ENCODE results near the gene TSHR. TPM values are rescaled to one million over a fixed set of nuclear protein-coding genes. Genes with fewer than 3 reads are reported as not detected.

Gene TSHR
- total and polyA plus RNA-seq, 2 experiments from 2014 or later = 0.83 TPM; not detected in 1

DNA sequence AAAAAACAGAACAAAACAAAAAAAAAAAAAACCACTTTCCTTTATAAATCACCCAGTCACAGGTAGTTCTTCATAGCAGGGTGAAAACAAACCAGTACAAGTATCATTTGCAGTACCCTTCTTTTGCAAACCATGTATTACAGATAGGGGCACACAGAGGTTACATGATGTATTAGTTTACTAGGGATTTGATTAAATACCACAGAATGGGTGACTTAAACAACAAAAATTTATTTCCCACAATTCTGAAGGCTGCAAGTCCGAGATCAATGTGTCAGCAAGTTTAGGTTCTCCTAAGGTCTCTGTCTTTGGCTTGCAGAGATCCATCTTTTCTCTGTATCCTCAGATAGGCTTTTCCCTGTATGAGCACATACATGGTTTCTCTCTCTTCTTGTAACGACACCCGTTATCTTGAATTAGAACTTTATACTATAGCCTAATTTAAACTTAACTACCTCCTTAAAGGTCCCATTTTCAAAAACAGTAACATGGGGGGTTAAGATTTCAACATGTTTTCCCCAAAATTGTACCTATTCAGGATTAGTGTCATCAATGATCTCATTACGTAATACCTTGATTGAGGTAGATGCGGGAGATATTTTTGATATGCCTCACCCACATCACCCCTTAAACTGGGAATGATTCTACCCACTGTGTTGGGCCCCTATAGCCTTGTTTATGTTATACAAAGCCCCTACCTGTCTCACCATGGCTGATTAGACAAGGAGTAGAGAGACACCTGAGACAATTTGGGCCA lies 10.4 kb upstream of the TSHR start:
- no peak overlapping the region for H3K27ac ChIP-seq
- TF ChIP-seq EZH2phosphoT487 (IDR thresholded peaks at IDR 0.05; ENCODE audit: low read depth, severe bottlenecking, unreplicated experiment) (no peak), EZH2 (IDR thresholded peaks at IDR 0.05; ENCODE audit: borderline replicate concordance) (no peak)
- TF ChIP-seq, protein P1, sequence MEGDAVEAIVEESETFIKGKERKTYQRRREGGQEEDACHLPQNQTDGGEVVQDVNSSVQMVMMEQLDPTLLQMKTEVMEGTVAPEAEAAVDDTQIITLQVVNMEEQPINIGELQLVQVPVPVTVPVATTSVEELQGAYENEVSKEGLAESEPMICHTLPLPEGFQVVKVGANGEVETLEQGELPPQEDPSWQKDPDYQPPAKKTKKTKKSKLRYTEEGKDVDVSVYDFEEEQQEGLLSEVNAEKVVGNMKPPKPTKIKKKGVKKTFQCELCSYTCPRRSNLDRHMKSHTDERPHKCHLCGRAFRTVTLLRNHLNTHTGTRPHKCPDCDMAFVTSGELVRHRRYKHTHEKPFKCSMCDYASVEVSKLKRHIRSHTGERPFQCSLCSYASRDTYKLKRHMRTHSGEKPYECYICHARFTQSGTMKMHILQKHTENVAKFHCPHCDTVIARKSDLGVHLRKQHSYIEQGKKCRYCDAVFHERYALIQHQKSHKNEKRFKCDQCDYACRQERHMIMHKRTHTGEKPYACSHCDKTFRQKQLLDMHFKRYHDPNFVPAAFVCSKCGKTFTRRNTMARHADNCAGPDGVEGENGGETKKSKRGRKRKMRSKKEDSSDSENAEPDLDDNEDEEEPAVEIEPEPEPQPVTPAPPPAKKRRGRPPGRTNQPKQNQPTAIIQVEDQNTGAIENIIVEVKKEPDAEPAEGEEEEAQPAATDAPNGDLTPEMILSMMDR (IDR thresholded peaks at IDR 0.05; ENCODE audit: poor library complexity) = no peak
- H2AFZ ChIP-seq = no peak overlapping the region
- no peaks in the 10 kb centered on the region for H3K36me3 ChIP-seq (replicated peaks; ENCODE audit: insufficient read depth, low read depth)
- H3K4me1 ChIP-seq (ENCODE audit: insufficient read depth) = no peaks in the 10 kb centered on the region
- H3K27me3 ChIP-seq = peaks cover 23% of the 10 kb centered on the region
- no peaks in the 10 kb centered on the region for H4K20me1 ChIP-seq (ENCODE audit: insufficient read depth, poor library complexity, severe bottlenecking)
- H3K79me2 ChIP-seq = no peaks in the 10 kb centered on the region
- no peak overlapping the region for H3K4me3 ChIP-seq
- no peaks in the 10 kb centered on the region for H3K9me2 ChIP-seq (replicated peaks; ENCODE audit: insufficient read depth)
- H3K4me2 ChIP-seq = no peak overlapping the region
- WGBS (ENCODE audit: low lambda C conversion rate, missing lambda C conversion rate) = 87% methylated on average over 5 of the region's 5 CpGs
- DNase-seq (ENCODE audit: low spot score) = no peak
- H3K9me3 ChIP-seq (ENCODE audit: low read depth) = no peaks in the 10 kb centered on the region

DNA sequence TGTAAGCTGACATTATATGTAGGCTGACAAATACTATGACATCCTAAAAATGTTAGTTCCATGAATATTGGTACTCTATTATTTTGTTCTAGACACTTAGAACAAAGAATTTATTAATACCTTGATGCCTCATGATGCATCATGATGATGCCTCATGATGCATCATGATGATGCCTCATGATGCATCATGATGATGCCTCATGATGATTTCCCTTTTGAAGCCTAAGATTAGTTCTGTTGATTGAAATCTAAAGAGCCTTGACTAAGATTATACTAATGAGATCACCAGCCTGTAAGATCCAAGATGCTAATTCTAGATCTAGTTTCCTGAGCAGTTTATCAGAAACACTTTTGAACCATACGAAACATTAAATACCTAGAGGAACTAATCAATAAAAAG lies 9.2 kb upstream of the TSHR start:
- H3K36me3 ChIP-seq (replicated peaks; ENCODE audit: insufficient read depth, low read depth) = no peaks in the 10 kb centered on the region
- TF ChIP-seq EZH2phosphoT487 (IDR thresholded peaks at IDR 0.05; ENCODE audit: low read depth, severe bottlenecking, unreplicated experiment) (no peak), EZH2 (IDR thresholded peaks at IDR 0.05; ENCODE audit: borderline replicate concordance) (no peak)
- TF ChIP-seq, protein P1 (IDR thresholded peaks at IDR 0.05; ENCODE audit: poor library complexity) = no peak
- H3K4me2 ChIP-seq = no peak overlapping the region
- H3K9me3 ChIP-seq (ENCODE audit: low read depth) = no peaks in the 10 kb centered on the region
- no peaks in the 10 kb centered on the region for H3K79me2 ChIP-seq
- no peaks in the 10 kb centered on the region for H3K4me1 ChIP-seq (ENCODE audit: insufficient read depth)
- H3K9me2 ChIP-seq (replicated peaks; ENCODE audit: insufficient read depth) = no peaks in the 10 kb centered on the region
- H3K4me3 ChIP-seq = no peak overlapping the region
- no peak overlapping the region for H3K27ac ChIP-seq
- H3K27me3 ChIP-seq = peaks cover 28% of the 10 kb centered on the region
- H4K20me1 ChIP-seq (ENCODE audit: insufficient read depth, poor library complexity, severe bottlenecking) = no peaks in the 10 kb centered on the region
- 95% methylated on average over 1 of the region's 1 CpG for WGBS (ENCODE audit: low lambda C conversion rate, missing lambda C conversion rate)
- no peak for DNase-seq (ENCODE audit: low spot score)
- no peak overlapping the region for H2AFZ ChIP-seq

DNA sequence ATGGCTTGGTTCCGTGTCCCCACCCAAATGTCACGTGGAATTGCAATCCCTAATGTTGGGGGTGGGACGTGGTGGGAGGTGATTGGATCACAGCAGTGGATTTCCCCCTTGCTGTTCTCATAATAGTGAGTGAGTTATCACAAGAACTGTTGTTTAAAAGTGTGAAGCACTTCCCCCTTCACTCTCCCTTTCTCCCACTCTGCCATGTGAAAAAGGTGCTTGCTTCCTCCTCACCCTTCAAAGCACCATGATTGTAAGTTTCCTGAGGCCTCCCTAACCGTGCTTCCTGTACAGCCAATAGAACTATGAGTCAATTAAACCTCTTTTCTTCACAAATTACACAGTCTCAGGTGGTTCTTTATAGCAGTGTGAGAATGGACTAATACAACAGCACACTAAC lies 8.6 kb upstream of the TSHR start:
- no peaks in the 10 kb centered on the region for H3K36me3 ChIP-seq (replicated peaks; ENCODE audit: insufficient read depth, low read depth)
- 83% methylated on average over 4 of the region's 4 CpGs for WGBS (ENCODE audit: low lambda C conversion rate, missing lambda C conversion rate)

DNA sequence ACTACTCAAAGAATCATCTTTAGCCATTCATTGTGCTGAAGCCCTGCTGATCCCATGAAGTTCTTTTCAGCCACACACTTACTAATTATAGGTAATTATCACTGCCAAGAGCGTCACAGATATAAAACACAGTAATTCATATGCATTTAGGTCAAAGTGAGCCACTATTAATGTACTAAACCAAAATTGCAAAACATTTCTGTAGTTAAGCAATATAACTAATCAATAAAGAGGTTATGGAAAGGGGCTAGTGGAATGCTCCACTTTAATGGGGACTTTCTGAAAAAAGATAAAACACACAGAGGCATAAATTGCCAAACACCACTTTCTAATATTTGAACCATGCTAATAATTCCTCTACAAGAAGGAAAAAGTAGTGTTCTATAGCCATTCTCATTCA lies 7.1 kb upstream of the TSHR start:
- 76% methylated on average over 1 of the region's 1 CpG for WGBS (ENCODE audit: low lambda C conversion rate, missing lambda C conversion rate)
- H3K9me3 ChIP-seq (ENCODE audit: low read depth) = no peaks in the 10 kb centered on the region

More for the DNA sequence above, 8.6 kb upstream of the TSHR start:
- Histone ChIP-seq H3K27me3 (peaks cover 34% of the 10 kb centered on the region), H3K9me2 (replicated peaks; ENCODE audit: insufficient read depth) (no peaks in the 10 kb centered on the region), H3K27ac (no peak overlapping the region), H2AFZ (no peak overlapping the region), H3K79me2 (no peaks in the 10 kb centered on the region), H3K4me3 (no peak overlapping the region), H3K4me1 (ENCODE audit: insufficient read depth) (no peaks in the 10 kb centered on the region), H3K4me2 (no peak overlapping the region), H3K9me3 (ENCODE audit: low read depth) (no peaks in the 10 kb centered on the region), H4K20me1 (ENCODE audit: insufficient read depth, poor library complexity, severe bottlenecking) (no peaks in the 10 kb centered on the region)
- no peak for TF ChIP-seq EZH2 (IDR thresholded peaks at IDR 0.05; ENCODE audit: borderline replicate concordance)
- no peak for DNase-seq (ENCODE audit: low spot score)

More for the DNA sequence above, 7.1 kb upstream of the TSHR start:
- no peaks in the 10 kb centered on the region for H4K20me1 ChIP-seq (ENCODE audit: insufficient read depth, poor library complexity, severe bottlenecking)
- no peaks in the 10 kb centered on the region for H3K4me1 ChIP-seq (ENCODE audit: insufficient read depth)
- H3K9me2 ChIP-seq (replicated peaks; ENCODE audit: insufficient read depth) = no peaks in the 10 kb centered on the region
- no peak overlapping the region for H3K4me2 ChIP-seq
- no peaks in the 10 kb centered on the region for H3K36me3 ChIP-seq (replicated peaks; ENCODE audit: insufficient read depth, low read depth)
- H3K27ac ChIP-seq = no peak overlapping the region
- H3K27me3 ChIP-seq = peaks cover 34% of the 10 kb centered on the region
- H3K79me2 ChIP-seq = no peaks in the 10 kb centered on the region
- no peak overlapping the region for H3K4me3 ChIP-seq
- no peak for TF ChIP-seq EZH2phosphoT487 (IDR thresholded peaks at IDR 0.05; ENCODE audit: low read depth, severe bottlenecking, unreplicated experiment)
- TF ChIP-seq EZH2 (IDR thresholded peaks at IDR 0.05; ENCODE audit: borderline replicate concordance) = no peak
- TF ChIP-seq, protein P1 (IDR thresholded peaks at IDR 0.05; ENCODE audit: poor library complexity) = no peak
- H2AFZ ChIP-seq = no peak overlapping the region
- no peak for DNase-seq (ENCODE audit: low spot score)
